Measurements from ENCODE around the gene SCAMP5. TPM values are rescaled to one million over a fixed set of nuclear protein-coding genes. Genes with fewer than 3 reads are reported as not detected.

SCAMP5 gene
- total RNA-seq, 1 donor from 2014 or later, result 132 TPM

DNA sequence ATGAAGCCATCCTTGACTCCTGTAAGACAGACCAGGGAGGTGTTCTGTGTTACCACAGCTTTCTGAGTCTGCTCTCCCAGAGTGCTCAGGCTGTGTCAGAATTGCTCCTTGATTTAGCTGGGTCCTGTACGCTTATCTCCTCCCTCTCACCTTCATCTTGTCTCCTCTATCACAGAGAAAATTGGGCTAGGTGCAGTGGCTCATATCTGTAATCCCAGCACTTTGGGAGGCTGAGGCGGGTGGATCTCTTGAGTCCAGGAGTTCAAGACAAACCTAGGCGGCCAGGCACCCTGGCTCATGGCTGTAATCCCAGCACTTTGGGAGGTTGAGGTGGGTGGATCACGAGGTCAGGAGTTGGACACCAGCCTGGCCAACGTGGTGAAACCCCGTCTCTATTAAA lies 5.9 kb downstream of the SCAMP5 start:
- peaks cover 9% of the 10 kb centered on the region for H3K27me3 Mint-ChIP-seq (ENCODE audit: unreplicated experiment)
- H3K27ac Mint-ChIP-seq (ENCODE audit: unreplicated experiment), result no peak overlapping the region
- H3K4me1 Mint-ChIP-seq (ENCODE audit: unreplicated experiment), result peaks cover 30% of the 10 kb centered on the region
- peaks cover 25% of the 10 kb centered on the region for H3K36me3 Mint-ChIP-seq (ENCODE audit: low read depth, unreplicated experiment)
- H3K4me3 Mint-ChIP-seq (ENCODE audit: unreplicated experiment), result no peak overlapping the region
- TF ChIP-seq, protein P1, sequence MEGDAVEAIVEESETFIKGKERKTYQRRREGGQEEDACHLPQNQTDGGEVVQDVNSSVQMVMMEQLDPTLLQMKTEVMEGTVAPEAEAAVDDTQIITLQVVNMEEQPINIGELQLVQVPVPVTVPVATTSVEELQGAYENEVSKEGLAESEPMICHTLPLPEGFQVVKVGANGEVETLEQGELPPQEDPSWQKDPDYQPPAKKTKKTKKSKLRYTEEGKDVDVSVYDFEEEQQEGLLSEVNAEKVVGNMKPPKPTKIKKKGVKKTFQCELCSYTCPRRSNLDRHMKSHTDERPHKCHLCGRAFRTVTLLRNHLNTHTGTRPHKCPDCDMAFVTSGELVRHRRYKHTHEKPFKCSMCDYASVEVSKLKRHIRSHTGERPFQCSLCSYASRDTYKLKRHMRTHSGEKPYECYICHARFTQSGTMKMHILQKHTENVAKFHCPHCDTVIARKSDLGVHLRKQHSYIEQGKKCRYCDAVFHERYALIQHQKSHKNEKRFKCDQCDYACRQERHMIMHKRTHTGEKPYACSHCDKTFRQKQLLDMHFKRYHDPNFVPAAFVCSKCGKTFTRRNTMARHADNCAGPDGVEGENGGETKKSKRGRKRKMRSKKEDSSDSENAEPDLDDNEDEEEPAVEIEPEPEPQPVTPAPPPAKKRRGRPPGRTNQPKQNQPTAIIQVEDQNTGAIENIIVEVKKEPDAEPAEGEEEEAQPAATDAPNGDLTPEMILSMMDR (IDR thresholded peaks at IDR 0.05; ENCODE audit: unreplicated experiment), result no peak
- DNase-seq (ENCODE audit: low spot score), result no peak
- H3K9me3 Mint-ChIP-seq (ENCODE audit: unreplicated experiment), result no peaks in the 10 kb centered on the region

DNA sequence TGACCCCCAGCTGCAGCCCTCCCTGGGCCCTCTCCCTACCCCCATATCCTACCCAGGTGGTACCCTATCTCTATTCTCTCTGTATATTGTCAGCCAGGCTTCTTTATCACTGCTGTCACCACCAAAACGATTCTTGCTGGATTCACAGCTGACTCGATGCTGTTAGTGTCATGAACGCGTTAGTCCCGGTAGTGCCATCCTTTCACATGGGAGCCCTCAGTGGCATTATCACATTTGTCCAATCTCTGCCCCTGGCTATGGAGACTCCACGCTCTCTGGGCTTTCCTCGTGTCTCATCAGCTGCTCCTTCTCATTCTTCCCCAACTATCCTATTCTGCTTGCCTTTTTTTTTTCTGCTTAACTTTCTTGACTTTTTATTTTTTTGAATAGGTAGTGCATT lies 7.0 kb downstream of the SCAMP5 start:
- no peak for DNase-seq (ENCODE audit: low spot score)
- peaks cover 20% of the 10 kb centered on the region for H3K36me3 Mint-ChIP-seq (ENCODE audit: low read depth, unreplicated experiment)
- peak overlapping the region; percentile 12 for H3K4me3 Mint-ChIP-seq (ENCODE audit: unreplicated experiment)
- peaks cover 20% of the 10 kb centered on the region for H3K4me1 Mint-ChIP-seq (ENCODE audit: unreplicated experiment)
- H3K27ac Mint-ChIP-seq (ENCODE audit: unreplicated experiment), result no peak overlapping the region
- TF ChIP-seq, protein P1 (IDR thresholded peaks at IDR 0.05; ENCODE audit: unreplicated experiment), result no peak
- H3K9me3 Mint-ChIP-seq (ENCODE audit: unreplicated experiment), result no peaks in the 10 kb centered on the region
- peaks cover 3% of the 10 kb centered on the region for H3K27me3 Mint-ChIP-seq (ENCODE audit: unreplicated experiment)

DNA sequence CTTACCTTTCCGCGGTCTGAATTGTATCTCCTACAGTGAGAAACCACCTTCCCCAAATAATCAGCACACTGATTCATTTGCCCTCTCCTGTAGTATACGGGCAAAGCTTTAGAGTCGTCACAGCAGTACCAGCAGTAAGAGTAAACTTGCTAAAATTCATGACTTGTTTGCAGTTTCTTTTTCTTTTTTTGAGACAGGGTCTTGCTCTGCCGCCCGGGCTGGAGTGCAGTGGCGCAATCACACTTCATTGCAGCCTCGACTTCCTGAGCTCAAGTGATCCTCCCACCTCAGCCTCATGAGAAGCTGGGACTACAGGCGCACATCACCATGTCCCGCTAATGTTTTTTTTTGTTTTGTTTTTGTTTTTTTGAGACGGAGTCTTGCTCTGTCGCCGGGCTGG lies 11.9 kb downstream of the SCAMP5 start:
- TF ChIP-seq, protein P1 (IDR thresholded peaks at IDR 0.05; ENCODE audit: unreplicated experiment), result no peak
- peaks cover 17% of the 10 kb centered on the region for H3K36me3 Mint-ChIP-seq (ENCODE audit: low read depth, unreplicated experiment)
- H3K4me1 Mint-ChIP-seq (ENCODE audit: unreplicated experiment), result no peaks in the 10 kb centered on the region
- no peaks in the 10 kb centered on the region for H3K9me3 Mint-ChIP-seq (ENCODE audit: unreplicated experiment)
- no peak for DNase-seq (ENCODE audit: low spot score)
- H3K27me3 Mint-ChIP-seq (ENCODE audit: unreplicated experiment), result peaks cover 1% of the 10 kb centered on the region
- H3K4me3 Mint-ChIP-seq (ENCODE audit: unreplicated experiment), result no peak overlapping the region
- no peak overlapping the region for H3K27ac Mint-ChIP-seq (ENCODE audit: unreplicated experiment)

DNA sequence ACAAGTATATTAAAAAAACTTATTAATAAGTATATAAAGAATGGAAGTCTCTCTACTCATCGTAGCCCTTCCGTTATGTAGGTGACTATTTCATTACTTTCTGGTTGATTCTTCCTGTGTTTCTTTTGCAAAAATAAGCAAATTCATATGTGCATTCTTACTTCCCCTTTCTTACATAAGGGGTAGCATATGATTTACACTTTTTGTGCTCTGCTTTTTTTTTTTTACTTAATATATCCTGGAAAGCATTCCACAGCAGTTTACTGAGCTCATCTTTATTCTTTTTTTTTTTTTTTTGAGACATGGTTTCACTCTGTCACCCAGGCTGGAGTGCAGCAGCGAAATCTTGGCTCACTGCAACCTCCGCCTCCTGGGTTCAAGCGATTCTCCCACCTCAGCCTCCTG lies 12.9 kb downstream of the SCAMP5 start:
- TF ChIP-seq, protein P1 (IDR thresholded peaks at IDR 0.05; ENCODE audit: unreplicated experiment), result no peak
- Mint-ChIP-seq H3K27me3 (ENCODE audit: unreplicated experiment) (peaks cover 1% of the 10 kb centered on the region), H3K9me3 (ENCODE audit: unreplicated experiment) (no peaks in the 10 kb centered on the region), H3K4me1 (ENCODE audit: unreplicated experiment) (no peaks in the 10 kb centered on the region), H3K4me3 (ENCODE audit: unreplicated experiment) (no peak overlapping the region), H3K36me3 (ENCODE audit: low read depth, unreplicated experiment) (peaks cover 16% of the 10 kb centered on the region), H3K27ac (ENCODE audit: unreplicated experiment) (no peak overlapping the region)
- no peak for DNase-seq (ENCODE audit: low spot score)

DNA sequence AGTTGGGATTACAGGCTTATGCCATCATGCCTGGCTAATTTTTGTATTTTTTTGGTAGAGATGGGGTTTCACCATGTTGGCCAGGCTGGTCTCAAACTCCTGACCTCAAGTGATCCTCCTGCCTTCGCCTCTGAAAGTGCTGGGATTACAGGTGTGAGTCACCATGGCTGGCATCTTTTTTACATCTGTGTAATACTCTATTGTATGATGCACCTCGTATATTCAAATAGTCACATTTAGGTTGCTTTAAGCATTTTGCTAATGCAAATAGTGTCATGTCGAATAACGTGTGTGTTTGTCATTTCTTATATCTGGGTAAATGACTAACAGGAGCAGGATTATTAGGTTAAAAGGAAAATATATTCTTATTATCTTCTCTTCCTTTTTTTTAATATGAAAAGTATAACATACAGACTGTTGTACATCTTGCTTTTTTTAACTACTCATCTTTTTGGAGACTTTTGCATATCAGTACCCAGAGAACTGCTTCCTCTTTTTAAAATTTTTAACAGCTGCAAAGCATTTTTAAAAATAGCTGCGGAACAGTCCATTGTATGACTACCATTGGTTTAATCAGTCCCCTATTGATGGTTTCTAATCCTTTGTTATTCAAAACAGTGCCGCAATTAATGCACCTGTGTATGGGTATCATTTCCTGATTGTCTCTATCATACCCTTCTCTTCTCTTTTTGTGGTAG lies 13.4 kb downstream of the SCAMP5 start:
- no peak overlapping the region for H3K27ac Mint-ChIP-seq (ENCODE audit: unreplicated experiment)
- TF ChIP-seq, protein P1 (IDR thresholded peaks at IDR 0.05; ENCODE audit: unreplicated experiment), result no peak
- H3K4me3 Mint-ChIP-seq (ENCODE audit: unreplicated experiment), result no peak overlapping the region
- H3K27me3 Mint-ChIP-seq (ENCODE audit: unreplicated experiment), result peaks cover 1% of the 10 kb centered on the region
- peaks cover 16% of the 10 kb centered on the region for H3K36me3 Mint-ChIP-seq (ENCODE audit: low read depth, unreplicated experiment)
- DNase-seq (ENCODE audit: low spot score), result no peak
- H3K9me3 Mint-ChIP-seq (ENCODE audit: unreplicated experiment), result no peaks in the 10 kb centered on the region
- peaks cover under 1% of the 10 kb centered on the region for H3K4me1 Mint-ChIP-seq (ENCODE audit: unreplicated experiment)

Measured in endothelial cell (in vitro differentiated cells).